ENCODE data around the gene DNASE2B.

Gene DNASE2B

DNA sequence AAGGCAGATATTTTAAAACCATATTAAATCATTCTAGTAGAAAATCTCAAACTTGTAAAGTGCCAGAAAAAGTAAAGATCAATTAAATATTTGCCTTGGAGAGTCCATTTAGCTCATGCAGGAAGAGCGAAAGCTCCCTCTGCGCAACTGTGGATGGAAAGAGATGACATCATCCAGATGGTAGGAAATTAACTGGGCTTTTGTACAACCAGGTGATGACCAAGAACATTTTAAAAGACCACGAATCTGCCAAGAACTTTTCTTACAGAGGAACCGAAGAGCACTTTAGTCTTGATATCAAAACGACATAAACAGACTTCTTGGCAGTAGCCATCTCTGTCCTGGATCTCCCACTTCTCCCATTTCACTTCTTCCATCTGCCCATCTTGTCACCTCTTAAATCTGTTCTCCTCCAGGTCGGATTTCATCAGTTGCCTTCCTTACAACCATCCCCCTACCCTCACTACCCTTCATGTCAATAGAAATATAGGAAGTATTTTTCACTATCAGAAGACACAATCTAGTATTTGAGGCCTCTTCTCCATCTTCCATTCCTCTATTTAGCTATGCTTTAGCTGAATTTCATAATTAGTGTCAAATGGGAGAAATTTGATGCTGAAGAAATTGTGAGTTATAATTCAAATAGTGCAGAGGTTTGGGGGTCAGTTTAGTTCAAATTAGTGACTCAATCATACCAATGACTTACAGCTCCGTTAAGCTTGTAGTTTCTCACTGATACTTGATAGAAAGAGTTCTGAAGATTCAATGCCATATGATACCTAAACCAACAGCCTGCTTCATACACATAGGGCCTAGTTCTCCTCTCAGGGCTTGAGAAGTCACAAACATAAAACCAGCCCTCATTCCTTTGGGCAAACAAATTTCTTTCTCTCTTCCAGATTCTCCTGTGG is 22.0 kb upstream of the DNASE2B start:
- DNase-seq: no peak

DNA sequence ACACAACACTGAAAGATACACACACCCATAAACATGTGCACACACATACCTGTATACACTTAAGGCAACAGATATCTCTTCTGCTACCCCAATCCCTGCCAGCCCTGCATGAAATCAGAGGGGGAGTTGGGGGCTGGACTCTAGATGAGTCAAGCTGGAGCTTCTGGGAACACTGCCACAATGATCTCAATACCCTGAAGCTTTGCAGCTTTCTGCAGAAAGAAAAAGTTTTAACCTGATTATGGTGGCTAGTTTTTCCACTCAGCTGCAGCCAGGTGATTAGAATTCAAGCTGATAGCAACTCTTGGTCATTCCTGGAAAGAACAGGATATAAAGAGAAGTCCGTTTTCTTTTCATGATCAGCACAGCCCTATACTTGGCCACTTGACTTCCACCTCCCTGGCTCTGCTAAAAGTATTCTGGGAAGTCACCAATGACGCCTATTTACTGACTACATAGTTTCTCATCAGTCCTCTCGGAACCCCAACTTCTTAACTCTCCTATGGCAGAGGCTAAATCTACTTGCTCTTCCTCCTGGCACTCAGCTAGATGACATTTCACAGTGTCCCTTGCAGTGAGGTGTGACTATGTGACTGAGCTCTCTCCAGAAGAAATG is 20.7 kb upstream of the DNASE2B start:
- no peak for DNase-seq

DNA sequence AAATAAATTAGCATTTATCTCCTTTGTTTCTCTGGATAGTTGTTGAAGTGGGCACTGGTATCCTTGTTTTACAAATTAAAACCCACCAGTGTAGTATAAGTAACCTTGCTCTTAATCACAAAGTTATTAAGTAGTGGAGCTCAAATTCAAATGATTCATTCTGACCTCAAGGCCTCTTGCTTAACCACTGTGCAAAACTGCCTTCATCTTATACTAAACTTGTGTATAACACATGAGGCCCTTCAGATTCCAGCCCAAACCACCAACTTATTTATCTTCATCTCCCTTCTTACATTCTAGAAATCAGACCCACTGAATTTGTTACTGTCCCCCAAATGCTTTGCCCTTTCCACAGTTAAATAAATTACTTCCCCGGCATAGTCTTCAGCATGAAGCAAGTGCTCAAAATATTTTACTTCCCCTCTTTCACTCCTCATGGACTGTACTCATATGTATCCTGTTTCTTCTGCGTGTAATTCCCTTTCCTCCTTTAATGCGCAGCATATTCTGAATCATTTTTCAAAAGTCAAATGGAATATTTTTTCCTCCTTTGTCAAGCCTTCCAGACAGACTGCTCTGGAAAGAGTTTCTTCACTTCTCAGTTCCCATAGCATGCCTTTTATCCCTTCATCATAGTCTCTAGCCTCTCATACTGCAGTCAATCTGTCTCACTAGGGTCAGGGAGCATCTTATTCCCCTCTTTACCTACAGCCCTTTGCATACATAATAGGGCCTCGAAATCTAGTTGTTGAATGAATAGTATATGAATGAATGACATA is 19.0 kb upstream of the DNASE2B start:
- DNase-seq: no peak

DNA sequence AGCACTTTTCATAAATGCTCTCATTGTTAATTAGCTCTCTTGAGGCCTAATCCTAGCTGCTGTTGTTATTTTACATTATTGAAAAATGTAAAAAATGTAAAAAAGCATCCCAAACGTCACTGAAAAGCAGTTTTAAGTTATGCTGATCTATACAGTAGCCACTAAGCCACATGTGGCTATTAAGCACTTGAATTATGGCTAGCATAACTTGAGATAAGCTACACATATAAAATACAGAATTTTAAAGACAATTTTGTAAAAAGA is 18.4 kb upstream of the DNASE2B start:
- DNase-seq: no peak

DNA sequence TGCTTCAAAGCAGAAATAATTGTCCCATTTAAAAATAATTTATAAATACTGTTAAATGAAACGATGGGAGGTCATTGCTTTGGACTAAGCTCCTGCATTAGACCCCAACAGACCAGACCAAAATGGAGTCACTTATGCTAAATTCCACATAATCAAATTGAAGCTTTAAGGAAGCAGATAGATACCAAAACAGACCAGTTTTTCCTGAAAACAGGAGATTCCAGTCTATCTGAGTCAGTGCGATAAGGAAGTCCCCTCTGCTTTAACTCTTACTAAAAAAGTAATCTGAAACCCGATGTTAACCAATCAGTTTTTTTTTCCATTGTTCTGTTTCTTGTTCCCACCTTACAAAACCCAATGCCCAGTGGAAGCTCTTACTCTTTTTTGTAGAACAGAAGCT is 16.2 kb upstream of the DNASE2B start:
- no peak for DNase-seq

DNA sequence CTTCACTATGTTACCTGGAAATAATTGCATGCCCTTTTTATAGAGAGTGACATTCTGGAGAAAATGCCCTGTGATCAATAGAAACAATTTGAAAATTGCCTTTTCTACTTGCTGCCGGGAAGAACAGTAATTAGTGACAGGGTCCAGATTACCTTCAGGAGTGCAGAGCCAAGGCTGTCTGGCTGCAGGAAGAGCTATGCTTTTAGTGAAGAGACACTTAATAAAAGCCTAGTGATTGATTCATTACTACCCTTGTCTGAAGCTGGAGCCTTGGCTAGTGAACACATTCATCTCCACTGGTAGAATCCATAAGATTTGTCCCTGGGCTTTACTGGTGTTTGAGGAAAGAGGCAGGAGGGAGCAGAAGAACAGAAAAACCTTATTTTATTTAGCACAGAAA is 12.9 kb upstream of the DNASE2B start:
- DNase-seq: no peak

DNA sequence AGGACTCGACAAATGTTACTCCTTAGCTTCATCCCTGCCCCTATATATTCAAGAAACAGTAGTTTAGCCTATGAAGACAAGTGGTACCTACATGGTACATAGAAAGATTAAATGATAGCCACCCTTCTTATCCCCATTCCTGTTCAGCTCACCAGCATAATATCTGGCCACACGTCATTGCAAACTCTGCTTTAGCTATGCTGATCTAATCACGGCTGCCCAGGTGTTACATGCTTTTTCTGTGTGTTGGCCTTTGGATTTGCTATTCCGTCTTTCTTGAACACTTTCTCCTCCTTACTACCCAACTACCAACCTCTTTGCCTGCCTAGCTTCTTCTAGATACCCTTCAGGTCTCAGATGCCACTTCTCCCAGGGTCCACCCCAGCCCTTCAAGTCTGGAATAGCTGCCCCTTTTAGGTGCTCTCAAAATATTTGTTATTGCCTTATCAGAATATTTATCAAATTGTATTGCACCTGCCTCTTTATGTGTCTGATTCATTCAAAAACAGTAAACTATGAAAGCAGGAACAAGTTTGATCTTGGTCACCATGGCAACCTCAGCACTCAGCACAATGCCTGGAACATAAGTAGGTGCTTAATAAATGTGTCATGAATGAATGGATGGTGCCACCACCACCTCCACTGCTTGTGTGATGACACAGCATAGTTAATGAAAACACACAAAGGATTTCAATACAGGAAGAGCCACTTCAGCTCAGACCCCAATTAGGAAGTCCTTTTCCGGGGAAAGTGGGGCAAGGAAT is 11.4 kb upstream of the DNASE2B start:
- no peak for DNase-seq

DNA sequence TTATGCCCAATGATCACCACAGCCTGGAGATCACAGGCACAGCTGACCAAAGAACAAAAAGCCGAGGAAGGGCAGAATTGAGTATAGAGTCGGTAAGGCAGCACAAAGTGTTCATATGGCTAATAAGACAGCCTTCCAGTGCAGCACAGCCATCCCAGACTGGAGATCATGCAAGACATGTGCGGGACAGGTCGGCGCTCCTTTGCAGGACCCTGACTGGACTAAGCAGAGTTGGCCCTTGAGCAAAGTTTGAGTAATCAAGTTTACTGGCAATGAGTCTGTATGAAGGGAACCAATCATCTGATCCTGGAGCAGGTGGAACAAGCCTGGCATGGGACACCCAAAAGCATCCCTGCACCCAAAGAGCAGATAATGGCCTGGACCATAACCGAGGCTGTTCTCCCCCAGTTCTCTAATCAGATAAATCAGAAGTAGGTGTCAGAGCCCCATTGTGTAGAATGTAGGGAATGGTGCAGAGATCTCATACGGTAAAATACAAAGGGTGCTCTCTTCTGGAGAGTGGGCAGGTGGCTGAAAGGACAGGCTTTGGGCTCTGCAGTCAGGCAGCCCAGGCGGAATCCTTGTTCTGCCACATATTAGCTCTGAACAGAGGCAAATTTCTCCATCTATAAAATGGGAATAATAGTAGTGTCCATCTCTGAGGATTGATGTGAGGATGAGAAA is 10.7 kb upstream of the DNASE2B start:
- DNase-seq: peak; percentile 20

DNA sequence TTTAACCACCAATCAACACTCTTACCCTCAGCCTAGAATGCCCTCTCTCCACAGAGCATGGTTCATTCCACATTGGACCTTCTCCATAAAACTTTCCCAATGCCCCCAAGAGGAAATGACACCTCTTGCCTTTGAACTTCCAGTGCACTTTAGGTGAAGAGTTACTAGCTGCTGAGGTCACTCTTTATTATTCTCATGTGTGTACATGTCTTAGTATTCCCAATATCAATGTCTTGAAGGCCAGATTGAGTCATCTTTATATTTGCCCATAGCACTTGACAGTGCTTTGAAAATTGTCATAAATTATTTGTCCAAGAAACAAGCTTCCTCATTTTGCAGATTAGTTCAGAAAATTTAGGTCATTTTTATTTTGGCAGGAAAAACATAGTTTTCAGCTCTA is 8.1 kb upstream of the DNASE2B start:
- no peak for DNase-seq

DNA sequence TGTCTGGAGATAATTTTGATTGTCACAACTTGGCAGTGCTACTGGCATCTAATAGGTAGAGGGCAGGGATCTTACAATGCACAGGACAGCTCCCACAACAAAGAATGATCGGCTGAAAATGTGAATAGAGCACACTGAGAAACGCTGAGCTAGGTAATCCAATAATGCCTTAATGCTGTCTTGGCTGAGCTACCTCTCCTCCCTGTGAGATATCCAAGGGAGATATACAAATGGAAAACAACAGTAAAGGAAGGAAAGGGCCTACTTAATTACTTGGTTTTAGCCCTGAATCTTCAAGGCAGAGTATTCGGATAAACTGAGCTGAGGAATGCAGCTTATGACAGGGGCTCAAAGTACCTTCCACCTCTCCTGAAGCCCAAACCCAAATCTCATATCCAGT is 2.9 kb downstream of the DNASE2B start:
- DNase-seq: no peak

DNA sequence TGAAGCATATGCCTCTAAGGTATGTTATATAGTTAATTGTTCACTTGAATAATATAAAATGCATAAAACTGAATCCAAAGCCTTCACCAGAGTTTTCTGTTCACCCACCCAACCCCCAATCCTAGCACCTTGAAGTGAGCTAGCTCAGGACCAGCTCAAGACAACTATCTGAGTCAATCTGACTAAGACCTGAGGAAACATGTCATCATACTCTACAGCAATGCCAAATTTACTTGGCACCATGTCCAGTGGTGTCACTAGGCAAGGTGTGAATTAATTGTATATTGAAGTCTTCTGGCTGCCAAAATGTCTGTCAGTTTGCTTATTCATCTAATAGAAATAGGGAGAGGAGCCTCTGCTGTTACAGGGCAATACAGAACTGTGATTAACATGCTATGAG is 3.8 kb downstream of the DNASE2B start:
- DNase-seq: no peak

DNA sequence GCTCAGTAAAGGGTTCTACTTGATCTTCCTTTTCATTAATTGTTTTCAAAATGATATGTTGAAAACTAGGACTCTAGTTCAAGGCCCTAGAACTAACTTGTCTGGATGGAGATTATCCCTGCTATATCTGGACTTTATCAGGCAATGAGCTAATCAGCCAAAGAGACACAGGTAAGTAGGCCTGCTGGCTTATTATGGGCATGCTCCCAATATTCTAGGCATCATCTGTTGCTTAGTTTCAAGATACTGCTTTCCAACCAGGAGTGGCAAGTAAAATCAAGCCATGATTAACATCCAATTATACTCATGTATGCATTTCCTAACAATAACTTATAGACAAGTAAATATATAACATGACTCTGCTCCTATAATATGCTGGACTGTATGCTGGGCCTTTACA is 4.2 kb downstream of the DNASE2B start:
- DNase-seq: no peak

DNA sequence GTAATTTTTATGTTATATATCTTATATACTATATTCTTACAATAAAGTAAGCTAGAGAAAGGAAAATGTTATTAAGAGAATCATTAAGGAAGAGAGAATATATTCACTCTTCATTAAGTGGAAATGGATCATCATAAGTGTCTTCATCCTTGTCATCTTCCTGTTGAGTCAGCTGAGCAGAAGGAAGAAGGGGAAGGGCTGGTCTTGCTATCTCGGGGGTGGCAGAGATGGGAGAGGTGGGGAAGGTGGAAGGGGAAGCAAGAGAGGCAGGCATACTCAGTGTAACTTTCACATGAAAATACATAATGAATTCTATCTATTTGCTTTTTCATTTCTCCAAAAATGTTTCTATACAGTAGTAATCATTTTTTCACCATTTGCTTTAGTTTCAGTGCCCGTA is 5.1 kb downstream of the DNASE2B start:
- no peak for DNase-seq

DNA sequence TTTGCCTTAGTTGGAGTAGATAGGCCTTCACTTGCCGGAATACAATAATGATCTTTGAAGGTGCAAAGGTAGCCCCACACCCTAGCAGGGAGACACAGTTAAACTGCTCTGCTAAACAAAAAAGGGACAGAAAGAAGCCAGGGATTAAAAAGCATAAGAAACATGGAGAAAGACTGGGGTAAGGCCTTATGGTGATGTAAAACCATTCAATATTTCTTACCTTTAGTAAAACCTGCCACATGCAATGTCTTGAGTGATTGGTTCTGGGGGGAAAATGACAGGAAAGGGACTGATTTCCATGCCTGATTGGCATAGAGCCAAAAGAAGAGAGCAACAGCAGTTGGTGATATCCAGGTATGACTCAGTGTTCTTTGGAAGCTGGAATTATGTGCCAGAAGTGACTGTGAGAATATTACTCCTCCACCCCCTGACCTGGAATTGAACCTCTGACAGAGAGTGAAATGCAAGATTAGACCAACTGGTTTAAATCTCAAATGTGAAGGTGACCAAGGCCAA is 8.1 kb downstream of the DNASE2B start:
- DNase-seq: no peak

DNA sequence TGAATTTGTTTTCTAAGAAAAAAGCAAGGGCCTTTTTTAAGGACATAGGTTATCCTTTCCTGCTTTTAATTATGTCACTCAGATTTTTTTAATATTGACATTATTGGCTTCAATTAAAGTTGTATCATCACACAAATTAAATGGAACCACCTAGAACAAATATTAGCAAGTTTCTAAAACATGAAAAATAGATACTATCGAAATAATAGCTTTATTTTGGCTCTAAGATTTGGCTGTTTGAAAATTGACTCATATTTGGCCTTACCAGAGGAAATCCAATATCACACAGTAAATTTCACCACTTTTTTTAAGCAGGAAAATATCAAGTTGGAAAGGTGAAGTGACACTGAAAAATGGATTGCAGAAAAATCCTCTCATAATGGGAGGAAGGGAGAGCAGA is 9.2 kb downstream of the DNASE2B start:
- no peak for DNase-seq

DNA sequence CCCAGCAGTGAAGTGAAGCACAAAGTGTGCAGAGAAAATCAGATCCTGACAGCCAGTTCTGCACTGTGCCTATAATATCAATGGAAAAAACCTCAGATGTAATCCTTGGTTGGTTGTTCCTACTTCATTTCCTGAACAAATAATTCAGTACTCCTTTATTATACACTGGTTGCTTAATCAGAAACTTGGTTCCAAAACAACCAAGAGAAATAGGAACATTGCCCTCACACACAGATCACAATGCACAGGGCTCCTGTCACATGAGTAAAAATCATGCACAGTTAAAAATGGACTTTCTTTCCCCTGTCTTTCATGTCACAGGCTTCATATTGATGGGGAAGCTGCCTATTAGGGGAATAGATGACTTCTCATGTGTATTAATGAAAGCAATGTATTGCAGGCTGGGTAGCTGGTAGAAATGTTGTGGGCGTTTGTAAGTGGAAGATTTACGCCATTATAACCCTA is 9.7 kb downstream of the DNASE2B start:
- no peak for DNase-seq

DNA sequence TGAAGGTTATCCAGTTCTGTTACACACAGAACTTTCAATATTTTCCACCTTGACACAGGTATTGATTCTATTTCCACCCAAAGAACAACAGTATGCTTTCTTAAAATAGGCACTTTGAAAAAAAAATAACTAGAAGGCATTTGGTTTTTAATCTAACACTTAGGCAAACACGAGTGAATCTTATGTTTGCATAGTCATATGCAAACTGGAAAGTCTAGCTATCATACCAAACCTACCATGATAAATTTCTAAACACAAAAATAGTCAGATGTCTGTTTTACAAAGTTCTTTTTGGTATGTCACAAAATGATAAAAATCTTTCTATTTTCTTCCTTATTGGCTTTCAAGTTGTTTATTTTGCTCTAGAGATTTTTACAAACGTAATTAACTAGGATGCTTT is 11.6 kb downstream of the DNASE2B start:
- no peak for DNase-seq

DNA sequence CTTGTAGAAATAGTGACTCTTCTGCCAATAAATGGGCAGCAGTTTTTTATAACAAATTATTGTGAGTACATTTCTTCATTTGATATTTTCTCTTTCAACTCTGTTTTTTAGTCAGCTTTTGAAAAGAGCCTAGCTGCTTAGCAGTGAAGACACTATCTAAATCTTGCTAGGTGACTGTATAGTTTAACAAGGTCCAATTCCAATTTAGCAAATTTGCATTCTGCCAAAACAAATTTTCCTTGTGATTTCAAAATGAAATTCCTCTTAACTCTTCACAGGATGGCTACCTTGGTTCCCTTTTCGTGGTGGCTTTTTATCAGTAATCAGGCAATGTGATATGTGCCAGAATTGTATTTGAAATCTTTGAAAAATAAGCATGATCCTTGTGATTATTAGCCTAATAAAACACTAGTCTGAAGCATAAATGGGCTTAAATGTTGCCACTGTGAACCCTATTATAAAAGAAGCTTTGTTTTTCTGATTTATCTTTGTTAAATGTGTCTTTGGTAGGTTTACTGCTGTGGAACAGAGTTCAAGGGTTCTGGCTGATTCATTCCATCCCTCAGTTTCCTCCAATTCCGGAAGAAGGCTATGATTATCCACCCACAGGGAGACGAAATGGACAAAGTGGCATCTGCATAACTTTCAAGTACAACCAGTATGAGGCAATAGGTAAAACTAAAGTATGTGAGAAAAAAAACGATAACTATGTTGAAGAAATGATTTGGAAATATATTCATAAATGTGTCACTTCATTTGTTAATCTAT is 12.2 kb downstream of the DNASE2B start:
- no peak for DNase-seq

DNA sequence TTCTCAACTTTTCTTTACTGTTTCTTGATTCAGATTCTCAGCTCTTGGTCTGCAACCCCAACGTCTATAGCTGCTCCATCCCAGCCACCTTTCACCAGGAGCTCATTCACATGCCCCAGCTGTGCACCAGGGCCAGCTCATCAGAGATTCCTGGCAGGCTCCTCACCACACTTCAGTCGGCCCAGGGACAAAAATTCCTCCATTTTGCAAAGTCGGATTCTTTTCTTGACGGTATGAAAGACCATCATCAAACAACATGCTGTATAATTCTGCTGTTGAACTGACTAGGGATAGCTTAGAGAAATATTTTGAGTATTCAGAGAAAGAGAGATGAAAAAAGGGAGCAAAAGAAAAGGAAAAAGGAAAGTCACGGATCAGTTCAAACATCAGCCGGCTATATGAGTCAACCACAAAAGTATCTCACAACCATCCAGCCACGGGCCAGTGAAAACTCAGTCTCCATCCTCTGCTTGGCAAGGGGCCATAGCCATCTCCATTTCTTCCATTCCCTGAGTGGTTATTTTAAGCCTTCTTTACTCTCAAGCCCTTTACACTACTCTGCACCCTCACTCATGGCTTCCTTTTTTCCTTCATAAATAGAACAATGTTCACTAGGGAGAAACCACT is 14.1 kb downstream of the DNASE2B start:
- DNase-seq: no peak

DNA sequence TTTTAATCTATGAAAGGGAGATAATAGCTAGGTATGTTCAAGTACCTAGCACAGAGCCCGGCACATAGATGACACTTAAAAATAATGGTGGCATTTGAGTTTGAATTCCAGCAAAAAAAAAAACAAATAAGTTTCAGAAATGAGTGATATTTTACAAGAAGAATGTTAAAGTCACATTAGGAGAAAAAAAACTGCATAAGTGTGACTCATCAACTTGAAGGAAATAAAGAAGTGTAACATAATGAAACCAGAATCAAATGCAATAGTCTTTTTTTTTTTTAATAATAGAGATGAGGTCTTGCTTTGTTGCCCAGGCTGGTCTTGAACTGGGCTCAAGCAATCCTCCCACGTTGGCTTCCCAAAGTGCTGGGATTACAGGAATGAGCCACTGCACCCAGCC is 17.1 kb downstream of the DNASE2B start:
- no peak for DNase-seq

DNA sequence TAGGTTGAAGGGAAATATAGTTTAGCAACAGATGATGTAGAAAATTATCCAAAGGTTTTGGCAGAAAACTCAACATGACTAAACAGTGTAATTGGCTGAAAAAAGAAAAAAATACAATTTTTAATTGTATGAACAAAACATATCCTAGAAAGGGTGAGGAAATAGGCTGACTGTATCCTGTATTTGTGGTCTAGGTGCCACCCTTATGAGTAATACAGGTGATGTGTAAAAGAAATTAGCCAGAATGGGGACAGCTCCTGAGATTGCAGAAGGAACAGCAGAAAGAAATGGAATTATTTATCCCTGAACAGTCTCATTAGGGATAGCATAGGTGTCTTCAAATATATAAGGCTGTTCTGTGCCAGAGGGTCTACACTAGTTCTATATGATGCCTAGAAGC is 24.6 kb downstream of the DNASE2B start:
- DNase-seq: no peak

All from NCI-H1092 treated with DMSO at 0.1 percent for 48 hours (cell line).